Neural progenitor cell (in vitro differentiated cells): ENCODE results near the gene ADAM10. TPM values are rescaled to one million over a fixed set of nuclear protein-coding genes. Genes with fewer than 3 reads are reported as not detected.

Source experiments
- DNase-seq: peaks from one replicate; pipeline ENCODE4 v3.0.0-alpha.2; 2016; ENCODE audit warnings: low spot score
- H2AFZ ChIP-seq: fragments of 200-600 bp; sonication (generic); replicated peaks from 2 replicates; pipeline ENCODE4 v1.6.1; 2016; ENCODE audit warnings: antibody characterized with exemption
- H3F3A ChIP-seq: fragments of 200-600 bp; sonication (generic); 2 replicates; pipeline ENCODE4 v1.6.1; 2016; ENCODE audit warnings: antibody characterized with exemption, low read depth
- H3K27ac ChIP-seq: fragments of 200-600 bp; sonication (generic); 2 replicates; pipeline ENCODE4 v1.5.1; 2016; ENCODE audit warnings: mild to moderate bottlenecking
- H3K27me3 ChIP-seq: fragments of 200-600 bp; sonication (generic); 2 replicates; pipeline ENCODE4 v1.6.1; 2016; ENCODE audit warnings: mild to moderate bottlenecking, moderate library complexity
- H3K36me3 ChIP-seq: fragments of 200-600 bp; sonication (generic); 2 replicates; pipeline ENCODE4 v1.5.1; 2016
- H3K4me1 ChIP-seq: fragments of 200-600 bp; sonication (generic); 2 replicates; pipeline ENCODE4 v1.6.1; 2016; ENCODE audit warnings: mixed run types
- H3K4me2 ChIP-seq: fragments of 200-600 bp; sonication (generic); 2 replicates; pipeline ENCODE4 v1.6.1; 2016
- H3K4me3 ChIP-seq: fragments of 200-600 bp; sonication (generic); 2 replicates; pipeline ENCODE4 v1.5.1; 2016
- H3K79me2 ChIP-seq: fragments of 200-600 bp; sonication (generic); 2 replicates; pipeline ENCODE4 v1.6.1; 2016; ENCODE audit warnings: low read depth
- H3K9ac ChIP-seq: fragments of 200-600 bp; sonication (generic); 2 replicates; pipeline ENCODE4 v1.6.1; 2016
- H3K9me3 ChIP-seq: fragments of 200-600 bp; sonication (generic); 2 replicates; pipeline ENCODE4 v1.5.1; 2016; ENCODE audit warnings: low read depth
- H4K20me1 ChIP-seq: fragments of 200-600 bp; sonication (generic); 2 replicates; pipeline ENCODE4 v1.6.1; 2016; ENCODE audit warnings: low read depth
- H3K27ac Mint-ChIP-seq: 3 replicates; pipeline ENCODE4 v1.8.0; 2021; ENCODE audit warnings: mixed read lengths
- H3K27me3 Mint-ChIP-seq: 2 replicates; pipeline ENCODE4 v1.8.0; 2022; ENCODE audit warnings: low read depth, mild to moderate bottlenecking, inconsistent platforms, moderate library complexity, mixed read lengths; ENCODE audit not compliant: insufficient read depth
- H3K36me3 Mint-ChIP-seq: 3 replicates; pipeline ENCODE4 v1.8.0; 2021; ENCODE audit warnings: mixed read lengths
- H3K4me1 Mint-ChIP-seq: 3 replicates; pipeline ENCODE4 v1.8.0; 2021; ENCODE audit warnings: mixed read lengths
- H3K4me3 Mint-ChIP-seq: 3 replicates; pipeline ENCODE4 v1.8.0; 2021; ENCODE audit warnings: mild to moderate bottlenecking, moderate library complexity, mixed read lengths
- H3K9me3 Mint-ChIP-seq: 3 replicates; pipeline ENCODE4 v1.8.0; 2020; ENCODE audit warnings: mixed read lengths
- CTCF ChIP-seq: fragments of 200-600 bp; sonication (generic); IDR thresholded peaks from 2 replicates; pipeline ENCODE4 v1.5.1; 2017; ENCODE audit warnings: antibody characterized with exemption, mild to moderate bottlenecking
- EZH2 ChIP-seq: fragments of 200-600 bp; sonication (generic); IDR thresholded peaks from 2 replicates; pipeline ENCODE4 v1.6.1; 2017; ENCODE audit warnings: antibody characterized with exemption, mild to moderate bottlenecking, moderate library complexity
- EZH2phosphoT487 ChIP-seq: fragments of 200-600 bp; sonication (generic); IDR thresholded peaks from 2 replicates; pipeline ENCODE4 v1.6.1; 2017; ENCODE audit warnings: antibody characterized with exemption
- total RNA-seq: library from RNA; depleted of rRNA; stranded (reverse); fragments of >200 nt; gene quantifications from 2 replicates; pipeline ENCODE4 v1.2.3, GENCODE V29; 2015; ENCODE audit warnings: low replicate concordance

Gene ADAM10
- total RNA-seq, 1 donor from 2014 or later, result 153 TPM

- Histone ChIP-seq H3K36me3 (no peaks in the 10 kb centered on the region), H4K20me1 (no peaks in the 10 kb centered on the region), H3K9ac (no peak overlapping the region), H3K4me3 (no peak overlapping the region), H3K79me2 (no peaks in the 10 kb centered on the region), H3F3A (no peaks in the 10 kb centered on the region), H3K27me3 (no peaks in the 10 kb centered on the region), H3K27ac (no peak overlapping the region), H3K4me2 (no peak overlapping the region), H3K4me1 (no peaks in the 10 kb centered on the region), H2AFZ (peak overlapping the region; percentile 79), H3K9me3 (no peaks in the 10 kb centered on the region)
- H3K27ac Mint-ChIP-seq, result no peak overlapping the region
- peaks cover 5% of the 10 kb centered on the region for H3K4me1 Mint-ChIP-seq
- no peaks in the 10 kb centered on the region for H3K36me3 Mint-ChIP-seq
- TF ChIP-seq CTCF (no peak), EZH2 (no peak)
- no peak overlapping the region for H3K4me3 Mint-ChIP-seq
- peaks cover 4% of the 10 kb centered on the region for H3K9me3 Mint-ChIP-seq
- no peak for DNase-seq
- H3K27me3 Mint-ChIP-seq, result peaks cover 3% of the 10 kb centered on the region
These were observed 181.3 kb downstream of the ADAM10 start for GRCh38 chr15:58568157-58568571.

- Mint-ChIP-seq H3K27me3 (no peaks in the 10 kb centered on the region), H3K4me3 (no peak overlapping the region), H3K9me3 (peaks cover 4% of the 10 kb centered on the region), H3K4me1 (peaks cover 2% of the 10 kb centered on the region), H3K36me3 (no peaks in the 10 kb centered on the region), H3K27ac (no peak overlapping the region)
- Histone ChIP-seq H3K9ac (no peak overlapping the region), H3K27ac (no peak overlapping the region), H3K9me3 (no peaks in the 10 kb centered on the region), H3K36me3 (no peaks in the 10 kb centered on the region), H3K4me1 (no peaks in the 10 kb centered on the region), H3K4me3 (no peak overlapping the region), H2AFZ (no peak overlapping the region), H3F3A (no peaks in the 10 kb centered on the region), H4K20me1 (no peaks in the 10 kb centered on the region), H3K4me2 (no peak overlapping the region), H3K27me3 (no peaks in the 10 kb centered on the region), H3K79me2 (no peaks in the 10 kb centered on the region)
- TF ChIP-seq CTCF (no peak), EZH2 (no peak), EZH2phosphoT487 (no peak)
- DNase-seq, result no peak
These were observed 183.5 kb downstream of the ADAM10 start for GRCh38 chr15:58566029-58566428.

GRCh38 chr15:58565619-58566018 lies 183.9 kb downstream of the ADAM10 start:
- H3K4me1 Mint-ChIP-seq, result peaks cover 2% of the 10 kb centered on the region
- peaks cover 4% of the 10 kb centered on the region for H3K9me3 Mint-ChIP-seq
- no peaks in the 10 kb centered on the region for H3K27me3 ChIP-seq
- no peaks in the 10 kb centered on the region for H4K20me1 ChIP-seq
- no peaks in the 10 kb centered on the region for H3F3A ChIP-seq
- no peak for DNase-seq
- no peak overlapping the region for H3K27ac ChIP-seq
- H3K36me3 ChIP-seq, result no peaks in the 10 kb centered on the region
- no peak overlapping the region for H3K4me3 ChIP-seq
- H3K4me3 Mint-ChIP-seq, result no peak overlapping the region
- no peak overlapping the region for H3K9ac ChIP-seq
- no peak for TF ChIP-seq EZH2
- no peak overlapping the region for H2AFZ ChIP-seq
- H3K27ac Mint-ChIP-seq, result no peak overlapping the region
- H3K9me3 ChIP-seq, result no peaks in the 10 kb centered on the region
- no peak overlapping the region for H3K4me2 ChIP-seq
- no peaks in the 10 kb centered on the region for H3K27me3 Mint-ChIP-seq
- H3K36me3 Mint-ChIP-seq, result no peaks in the 10 kb centered on the region
- no peaks in the 10 kb centered on the region for H3K79me2 ChIP-seq
- no peaks in the 10 kb centered on the region for H3K4me1 ChIP-seq

DNA sequence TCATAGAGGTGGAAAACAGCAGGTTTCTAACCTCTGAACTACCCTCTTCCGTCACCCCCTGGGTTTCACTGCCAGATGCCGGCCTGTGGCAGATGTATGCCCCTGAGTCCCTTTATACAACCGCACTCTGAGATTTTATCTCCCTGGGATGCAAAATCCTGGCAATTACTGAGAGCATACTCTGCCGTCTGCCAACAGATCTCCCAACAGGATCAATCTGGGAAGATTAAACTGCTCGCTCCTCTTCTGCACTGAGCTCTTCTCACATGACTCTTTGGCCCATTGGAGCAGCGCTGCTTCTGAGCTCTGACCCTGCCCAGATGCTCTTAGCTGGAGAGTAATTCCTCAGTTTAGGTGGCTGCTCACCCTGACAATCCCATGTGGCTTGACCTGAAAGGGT lies 184.5 kb downstream of the ADAM10 start:
- no peak overlapping the region for H3K9ac ChIP-seq
- Mint-ChIP-seq H3K27ac (no peak overlapping the region), H3K9me3 (peaks cover 4% of the 10 kb centered on the region), H3K27me3 (no peaks in the 10 kb centered on the region), H3K4me1 (peaks cover 2% of the 10 kb centered on the region), H3K36me3 (no peaks in the 10 kb centered on the region), H3K4me3 (no peak overlapping the region)
- no peak overlapping the region for H2AFZ ChIP-seq
- no peaks in the 10 kb centered on the region for H3K79me2 ChIP-seq
- H3K36me3 ChIP-seq, result no peaks in the 10 kb centered on the region
- no peak overlapping the region for H3K27ac ChIP-seq
- no peak for DNase-seq
- H3K9me3 ChIP-seq, result no peaks in the 10 kb centered on the region
- no peaks in the 10 kb centered on the region for H4K20me1 ChIP-seq
- H3F3A ChIP-seq, result no peaks in the 10 kb centered on the region
- H3K4me1 ChIP-seq, result no peaks in the 10 kb centered on the region
- H3K4me3 ChIP-seq, result no peak overlapping the region
- no peak for TF ChIP-seq EZH2
- TF ChIP-seq EZH2phosphoT487, result no peak
- no peak for TF ChIP-seq CTCF
- H3K27me3 ChIP-seq, result no peaks in the 10 kb centered on the region
- H3K4me2 ChIP-seq, result no peak overlapping the region
